Measurements from ENCODE around the gene WDR43.

Gene WDR43

GRCh38 chr2:28958689-28959088, 64.2 kb downstream of the WDR43 start:
- TF ChIP-seq POLR2AphosphoS5 (IDR thresholded peaks at IDR 0.05; ENCODE audit: borderline replicate concordance, low read depth, low read length), result no peak
- TF ChIP-seq EZH2 (IDR thresholded peaks at IDR 0.05), result no peak
- no peak for TF ChIP-seq FOXP2 (optimal IDR thresholded peaks at IDR 0.05; ENCODE audit: control extremely low read depth, extremely low read length, insufficient read depth)
- Histone ChIP-seq H3K27ac (no peak overlapping the region), H3K4me3 (no peak overlapping the region), H3K9me3 (ENCODE audit: low read depth, low read length) (no peaks in the 10 kb centered on the region), H3K9ac (ENCODE audit: insufficient read length) (no peak overlapping the region), H3K36me3 (ENCODE audit: insufficient read depth, low read length) (no peaks in the 10 kb centered on the region)
- peak; percentile 59 for DNase-seq (ENCODE audit: low read depth, low spot score)

GRCh38 chr2:28960401-28960800, 65.9 kb downstream of the WDR43 start:
- no peaks in the 10 kb centered on the region for H3K36me3 ChIP-seq (ENCODE audit: insufficient read depth, low read length)
- H3K9me3 ChIP-seq (ENCODE audit: low read depth, low read length), result no peaks in the 10 kb centered on the region
- no peak for DNase-seq (ENCODE audit: low read depth, low spot score)
- no peak overlapping the region for H3K9ac ChIP-seq (ENCODE audit: insufficient read length)
- TF ChIP-seq FOXP2 (optimal IDR thresholded peaks at IDR 0.05; ENCODE audit: control extremely low read depth, extremely low read length, insufficient read depth), result no peak
- no peak for TF ChIP-seq POLR2AphosphoS5 (IDR thresholded peaks at IDR 0.05; ENCODE audit: borderline replicate concordance, low read depth, low read length)
- TF ChIP-seq EZH2 (IDR thresholded peaks at IDR 0.05), result no peak
- H3K4me3 ChIP-seq, result no peak overlapping the region
- no peak overlapping the region for H3K27ac ChIP-seq

GRCh38 chr2:28962505-28962904, 68.0 kb downstream of the WDR43 start:
- TF ChIP-seq POLR2AphosphoS5 (IDR thresholded peaks at IDR 0.05; ENCODE audit: borderline replicate concordance, low read depth, low read length) (no peak), FOXP2 (optimal IDR thresholded peaks at IDR 0.05; ENCODE audit: control extremely low read depth, extremely low read length, insufficient read depth) (no peak), EZH2 (IDR thresholded peaks at IDR 0.05) (no peak)
- no peak overlapping the region for H3K4me3 ChIP-seq
- no peaks in the 10 kb centered on the region for H3K9me3 ChIP-seq (ENCODE audit: low read depth, low read length)
- no peak for DNase-seq (ENCODE audit: low read depth, low spot score)
- no peak overlapping the region for H3K9ac ChIP-seq (ENCODE audit: insufficient read length)
- H3K36me3 ChIP-seq (ENCODE audit: insufficient read depth, low read length), result no peaks in the 10 kb centered on the region
- no peak overlapping the region for H3K27ac ChIP-seq

GRCh38 chr2:28970464-28971160, 76.1 kb downstream of the WDR43 start:
- Histone ChIP-seq H3K4me3 (no peak overlapping the region), H3K9ac (ENCODE audit: insufficient read length) (no peak overlapping the region), H3K27ac (no peak overlapping the region), H3K9me3 (ENCODE audit: low read depth, low read length) (no peaks in the 10 kb centered on the region), H3K36me3 (ENCODE audit: insufficient read depth, low read length) (no peaks in the 10 kb centered on the region)
- no peak for TF ChIP-seq POLR2AphosphoS5 (IDR thresholded peaks at IDR 0.05; ENCODE audit: borderline replicate concordance, low read depth, low read length)
- TF ChIP-seq EZH2 (IDR thresholded peaks at IDR 0.05), result no peak
- no peak for TF ChIP-seq FOXP2 (optimal IDR thresholded peaks at IDR 0.05; ENCODE audit: control extremely low read depth, extremely low read length, insufficient read depth)
- DNase-seq (ENCODE audit: low read depth, low spot score), result no peak

GRCh38 chr2:28972778-28973335, 78.4 kb downstream of the WDR43 start:
- Histone ChIP-seq H3K9me3 (ENCODE audit: low read depth, low read length) (no peaks in the 10 kb centered on the region), H3K4me3 (no peak overlapping the region), H3K36me3 (ENCODE audit: insufficient read depth, low read length) (no peaks in the 10 kb centered on the region), H3K27ac (no peak overlapping the region), H3K9ac (ENCODE audit: insufficient read length) (no peak overlapping the region)
- TF ChIP-seq POLR2AphosphoS5 (IDR thresholded peaks at IDR 0.05; ENCODE audit: borderline replicate concordance, low read depth, low read length), result no peak
- no peak for TF ChIP-seq FOXP2 (optimal IDR thresholded peaks at IDR 0.05; ENCODE audit: control extremely low read depth, extremely low read length, insufficient read depth)
- TF ChIP-seq EZH2 (IDR thresholded peaks at IDR 0.05), result no peak
- DNase-seq (ENCODE audit: low read depth, low spot score), result no peak

GRCh38 chr2:28974252-28974651, 79.8 kb downstream of the WDR43 start:
- no peak overlapping the region for H3K27ac ChIP-seq
- H3K36me3 ChIP-seq (ENCODE audit: insufficient read depth, low read length), result no peaks in the 10 kb centered on the region
- H3K4me3 ChIP-seq, result no peak overlapping the region
- H3K9me3 ChIP-seq (ENCODE audit: low read depth, low read length), result no peaks in the 10 kb centered on the region
- TF ChIP-seq POLR2AphosphoS5 (IDR thresholded peaks at IDR 0.05; ENCODE audit: borderline replicate concordance, low read depth, low read length) (no peak), EZH2 (IDR thresholded peaks at IDR 0.05) (no peak), FOXP2 (optimal IDR thresholded peaks at IDR 0.05; ENCODE audit: control extremely low read depth, extremely low read length, insufficient read depth) (no peak)
- no peak overlapping the region for H3K9ac ChIP-seq (ENCODE audit: insufficient read length)
- no peak for DNase-seq (ENCODE audit: low read depth, low spot score)

GRCh38 chr2:28975671-28976070, 81.2 kb downstream of the WDR43 start:
- Histone ChIP-seq H3K36me3 (ENCODE audit: insufficient read depth, low read length) (no peaks in the 10 kb centered on the region), H3K9ac (ENCODE audit: insufficient read length) (no peak overlapping the region), H3K27ac (no peak overlapping the region), H3K4me3 (no peak overlapping the region), H3K9me3 (ENCODE audit: low read depth, low read length) (no peaks in the 10 kb centered on the region)
- no peak for TF ChIP-seq POLR2AphosphoS5 (IDR thresholded peaks at IDR 0.05; ENCODE audit: borderline replicate concordance, low read depth, low read length)
- TF ChIP-seq EZH2 (IDR thresholded peaks at IDR 0.05), result no peak
- no peak for TF ChIP-seq FOXP2 (optimal IDR thresholded peaks at IDR 0.05; ENCODE audit: control extremely low read depth, extremely low read length, insufficient read depth)
- no peak for DNase-seq (ENCODE audit: low read depth, low spot score)

GRCh38 chr2:28976584-28976983, 82.1 kb downstream of the WDR43 start:
- Histone ChIP-seq H3K36me3 (ENCODE audit: insufficient read depth, low read length) (no peaks in the 10 kb centered on the region), H3K4me3 (no peak overlapping the region), H3K9ac (ENCODE audit: insufficient read length) (no peak overlapping the region), H3K9me3 (ENCODE audit: low read depth, low read length) (no peaks in the 10 kb centered on the region), H3K27ac (no peak overlapping the region)
- TF ChIP-seq EZH2 (IDR thresholded peaks at IDR 0.05) (no peak), FOXP2 (optimal IDR thresholded peaks at IDR 0.05; ENCODE audit: control extremely low read depth, extremely low read length, insufficient read depth) (no peak), POLR2AphosphoS5 (IDR thresholded peaks at IDR 0.05; ENCODE audit: borderline replicate concordance, low read depth, low read length) (no peak)
- DNase-seq (ENCODE audit: low read depth, low spot score), result no peak
